Dedifferentiated amniotic fluid mesenchymal stem cell (primary cell): ENCODE results near the gene KLHDC10.
A peak's percentile ranks its signal among the peaks of the same experiment; 100 is the strongest.
"Not testable (repeated sequence)": the region's sequence is repeated elsewhere in the genome, so short reads cannot be mapped to it uniquely, and the experiment has no call there.

Experiments used
- DNase-seq: peaks from one replicate; pipeline ENCODE4 v3.0.0-alpha.2; 2016; ENCODE audit errors: extremely low spot score

Gene KLHDC10

DNA sequence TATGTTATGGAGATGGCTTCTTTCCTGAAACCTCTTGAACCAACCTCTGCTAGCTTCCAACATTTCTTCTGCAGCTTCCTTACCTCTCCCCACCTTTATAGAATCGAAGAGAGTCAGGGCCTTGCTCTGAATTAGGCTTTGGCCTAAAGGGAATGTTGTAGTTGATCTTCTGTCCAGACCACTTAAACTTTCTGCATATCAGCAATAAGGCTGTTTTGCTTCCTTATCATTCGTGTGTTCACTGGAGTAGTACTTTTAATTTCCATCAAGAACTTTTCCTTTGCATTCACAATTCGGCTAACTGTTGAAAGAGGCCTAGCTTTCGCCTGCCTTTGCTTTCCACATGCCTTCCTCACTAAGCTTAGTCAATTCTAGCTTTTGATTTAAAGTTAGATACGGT, 48.0 kb downstream of the KLHDC10 start:
- DNase-seq: no peak

DNA sequence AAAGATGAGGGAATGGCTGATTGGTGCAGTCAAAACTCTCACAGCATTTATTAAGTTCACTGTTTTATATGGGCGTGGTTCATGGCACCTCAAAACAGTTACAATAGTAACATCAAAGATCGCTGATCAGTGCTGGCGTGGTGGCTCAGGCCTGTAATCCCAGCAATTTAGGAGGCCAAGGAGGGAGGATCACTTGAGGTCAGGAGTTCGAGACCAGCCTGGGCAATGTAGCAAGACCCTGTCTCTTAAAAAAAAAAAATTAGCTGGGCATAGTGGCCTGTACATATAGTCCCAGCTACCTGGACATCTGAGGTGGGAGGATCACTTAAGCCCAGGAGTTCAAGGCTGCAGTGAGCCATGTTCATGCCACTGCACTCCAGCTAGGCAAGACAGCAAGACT, 48.5 kb downstream of the KLHDC10 start:
- DNase-seq: no peak

DNA sequence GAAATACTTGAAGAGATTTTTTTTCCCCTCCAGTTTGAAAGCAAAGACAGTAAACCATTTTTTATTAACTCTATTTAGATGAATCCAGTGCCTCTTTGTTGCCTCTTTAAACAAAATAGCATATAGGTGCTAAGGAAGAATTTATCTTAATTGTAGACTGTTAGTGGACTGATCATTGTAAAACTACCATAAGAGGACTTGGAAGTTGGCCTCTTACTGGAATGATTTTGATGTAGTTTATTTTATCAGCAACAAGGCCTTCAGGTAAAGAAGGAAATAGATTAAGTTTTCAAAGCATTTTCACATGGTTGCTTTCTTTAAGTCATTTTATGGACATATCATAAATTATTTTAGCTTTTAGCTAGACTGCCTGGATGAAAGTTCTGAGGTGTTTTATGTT, 53.2 kb downstream of the KLHDC10 start:
- no peak for DNase-seq

DNA sequence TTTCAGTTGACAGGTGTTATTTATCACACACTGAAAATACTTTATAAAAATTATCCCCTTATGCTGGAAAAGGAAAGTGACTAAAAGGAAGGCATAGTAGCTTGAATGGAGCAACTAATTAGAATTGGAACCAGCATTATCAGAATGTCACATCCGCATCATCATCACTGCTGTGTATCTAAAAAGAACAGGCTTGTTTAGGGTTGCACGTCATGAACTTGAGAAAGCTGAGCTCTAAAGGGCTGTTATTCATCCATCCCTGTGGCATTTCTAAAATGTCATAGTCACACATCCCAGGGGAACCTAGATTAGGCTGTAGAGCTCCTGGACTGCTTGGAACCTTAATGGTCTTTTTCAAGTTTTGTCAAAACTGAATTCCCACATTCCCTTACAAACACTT, 54.4 kb downstream of the KLHDC10 start:
- DNase-seq: no peak

DNA sequence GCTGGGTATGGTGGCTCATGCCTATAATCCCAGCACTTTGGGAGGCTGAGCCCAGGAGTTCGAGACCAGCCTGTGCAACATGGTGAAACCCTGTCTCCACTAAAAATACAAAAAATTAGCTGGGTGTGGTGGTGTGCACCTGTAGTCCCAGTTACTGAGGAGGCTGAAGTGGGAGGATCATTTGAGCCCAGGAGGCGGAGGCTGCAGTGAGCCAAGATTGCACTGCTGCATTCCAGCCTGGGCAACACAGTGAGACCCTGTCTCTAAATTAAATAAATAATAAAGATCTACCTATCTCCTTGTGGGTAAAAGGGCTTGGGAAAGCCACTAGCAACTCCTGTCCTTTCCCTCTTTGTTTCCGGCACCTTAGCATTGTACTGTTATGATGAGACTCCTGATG, 56.5 kb downstream of the KLHDC10 start:
- not testable (repeated sequence) for DNase-seq

DNA sequence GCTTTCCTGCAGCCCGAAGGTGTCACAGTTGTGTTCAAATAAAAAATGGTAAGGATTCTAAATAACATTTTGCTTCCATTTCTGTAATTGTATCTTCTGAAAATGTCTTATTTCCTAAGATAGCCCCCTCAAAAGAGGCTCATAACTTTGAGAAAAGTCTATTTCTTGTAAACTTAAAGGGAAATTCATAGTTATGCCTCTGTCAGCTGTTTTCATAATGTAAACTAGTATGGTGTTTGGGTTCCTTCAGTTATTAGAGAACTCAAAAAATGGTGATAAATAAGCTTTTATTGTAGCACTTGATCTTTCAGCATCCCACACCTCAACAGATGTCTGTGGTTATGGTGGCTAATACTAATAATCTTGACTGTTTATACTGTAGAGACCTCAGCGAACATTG, 57.1 kb downstream of the KLHDC10 start:
- no peak for DNase-seq

DNA sequence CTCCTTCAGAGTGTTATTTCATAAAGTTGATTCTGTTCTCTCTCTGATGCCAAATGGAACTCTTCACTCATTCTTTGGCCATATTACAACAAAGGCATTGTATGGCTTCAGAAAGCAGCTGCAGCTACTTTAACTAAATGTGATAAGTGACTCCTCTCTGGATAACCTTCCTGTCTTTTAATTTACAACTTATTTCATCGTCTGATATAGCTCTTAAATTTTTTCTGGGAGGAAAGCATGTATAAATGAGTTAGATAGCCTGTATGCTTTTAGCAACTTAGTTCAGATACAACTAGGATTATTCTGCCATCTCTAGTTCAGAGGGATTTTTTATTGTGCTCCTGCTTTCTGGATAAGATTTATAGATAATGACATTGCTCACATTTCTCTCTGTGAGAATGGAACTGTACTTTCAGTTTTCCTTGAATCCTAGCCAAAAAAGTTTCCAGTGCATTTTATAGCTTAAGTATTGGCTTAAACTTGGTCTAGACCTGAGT, 57.5 kb downstream of the KLHDC10 start:
- peak; percentile 65 for DNase-seq

DNA sequence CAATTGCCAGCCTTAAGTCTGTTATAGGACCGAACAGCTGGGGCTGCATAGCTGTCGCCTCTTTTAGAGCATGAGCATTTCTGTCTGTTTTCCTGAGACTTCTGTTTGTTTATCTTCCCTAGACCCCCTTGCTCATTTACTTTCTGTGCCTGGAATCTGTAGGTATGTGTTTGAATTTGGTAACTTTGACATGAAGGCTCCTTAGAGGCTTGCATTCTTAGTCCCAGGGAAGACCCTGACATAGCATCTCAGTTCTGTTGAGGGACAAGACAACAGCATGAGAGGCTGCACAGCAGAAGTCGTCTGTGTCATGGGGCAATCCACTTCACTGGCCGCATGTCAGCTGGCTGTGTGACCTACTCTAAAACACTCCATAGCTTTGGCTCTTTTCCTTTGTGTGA, 58.7 kb downstream of the KLHDC10 start:
- DNase-seq: no peak

DNA sequence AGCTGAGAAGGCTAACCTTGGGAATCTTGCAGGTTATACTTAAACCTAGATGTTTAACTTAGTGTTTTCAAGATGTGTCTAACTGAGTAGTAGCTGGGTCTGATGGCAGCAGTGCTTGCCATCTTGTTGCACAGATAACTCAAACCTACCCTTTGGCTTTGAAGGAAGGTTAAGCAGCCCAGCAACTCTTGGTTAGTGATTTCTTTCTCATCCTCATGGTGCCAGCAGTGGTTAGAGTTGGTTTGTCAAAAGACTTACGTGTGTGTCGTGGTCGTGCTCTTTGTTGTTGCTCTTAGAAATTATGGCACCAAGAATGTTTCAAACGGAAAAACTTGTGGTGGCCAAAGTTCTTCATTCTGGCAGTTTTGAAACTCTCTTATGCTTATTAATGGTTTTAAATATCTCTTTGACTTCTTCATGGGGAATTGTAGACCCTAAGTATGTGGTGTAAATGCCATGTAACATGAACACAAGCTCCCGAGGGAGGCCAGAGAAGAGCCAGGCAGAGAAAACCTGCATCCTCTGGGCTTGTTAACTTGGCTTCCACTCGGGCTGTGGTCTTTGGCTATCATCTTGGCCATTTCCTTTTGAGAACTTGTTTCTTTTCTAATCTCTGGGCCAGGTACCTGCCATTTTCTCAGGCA, 61.0 kb downstream of the KLHDC10 start:
- no peak for DNase-seq

DNA sequence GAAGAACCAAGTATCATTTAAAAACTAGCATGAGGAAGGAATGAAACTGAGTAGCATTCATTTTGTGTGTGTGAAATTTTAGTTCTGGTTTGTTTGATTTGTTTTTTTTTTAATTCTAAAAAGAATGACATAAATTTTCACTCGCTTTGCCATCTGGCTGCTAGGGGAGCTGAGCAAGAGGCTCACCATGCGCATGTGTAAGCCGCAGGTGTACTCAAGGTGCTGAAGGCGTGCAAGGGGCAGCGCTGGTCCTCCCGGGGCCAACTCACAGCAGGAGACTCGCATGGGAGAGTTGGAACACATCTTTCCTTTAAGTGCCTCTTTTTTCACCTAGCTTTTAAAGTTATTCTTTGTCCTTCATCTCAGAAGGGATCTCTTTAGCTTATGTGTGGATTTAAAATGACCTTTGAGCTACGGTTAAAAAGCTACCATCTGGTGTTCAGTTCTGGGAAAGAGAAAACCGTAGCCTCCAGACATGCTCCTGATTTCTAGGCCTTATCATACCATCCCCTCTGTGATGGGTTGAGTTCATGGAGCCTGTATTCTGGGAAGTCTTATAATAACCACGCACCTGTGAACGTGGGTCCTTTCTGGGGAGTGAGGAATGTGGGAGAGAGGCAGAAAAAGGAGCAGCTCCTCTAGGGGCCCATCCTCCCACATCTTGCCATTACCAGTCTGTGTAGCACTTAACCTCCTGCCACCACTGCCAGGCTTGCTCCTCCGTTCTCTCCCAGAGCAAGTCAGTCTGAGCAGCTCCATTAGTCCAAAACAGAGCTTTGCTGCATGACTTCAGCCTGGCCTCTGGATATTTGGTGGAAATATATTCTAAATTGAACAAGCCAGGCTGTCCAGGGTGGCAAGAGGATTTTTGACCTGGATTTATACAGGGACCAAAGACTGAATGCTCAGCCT, 61.9 kb downstream of the KLHDC10 start:
- DNase-seq: no peak

DNA sequence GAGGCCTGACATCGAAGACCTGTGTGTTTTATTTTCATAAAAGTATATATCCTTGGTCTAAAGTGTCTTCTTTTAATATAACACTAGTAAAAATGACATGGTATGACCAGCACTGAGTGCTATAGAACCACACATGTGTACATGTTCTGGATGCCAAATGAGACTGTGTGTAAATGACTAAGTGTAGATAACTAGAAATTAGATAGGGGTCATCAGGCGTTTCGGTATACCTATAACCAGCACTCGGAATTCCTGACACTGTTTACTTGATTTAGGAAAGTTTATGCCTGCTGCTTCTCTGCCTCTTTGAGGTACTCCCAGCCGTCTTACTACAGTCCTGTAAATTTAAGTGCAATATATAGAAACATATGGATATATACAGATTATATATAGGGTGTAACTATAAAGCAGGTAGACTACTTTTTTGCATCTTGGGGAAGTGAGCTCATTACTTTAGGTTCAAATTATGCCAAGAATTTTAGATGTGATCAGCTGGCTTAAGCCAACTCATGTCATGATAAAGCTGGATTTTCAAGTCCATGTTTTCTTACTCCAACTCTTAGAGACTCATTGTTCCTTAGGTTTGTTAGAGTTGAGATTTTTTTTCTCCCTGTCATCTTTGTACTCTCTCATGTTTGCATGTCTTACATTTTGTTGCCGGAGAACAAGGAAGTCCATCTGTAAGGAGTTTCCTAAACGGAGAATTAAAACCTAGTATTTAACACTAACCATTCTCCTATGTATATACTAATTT, 62.9 kb downstream of the KLHDC10 start:
- no peak for DNase-seq

DNA sequence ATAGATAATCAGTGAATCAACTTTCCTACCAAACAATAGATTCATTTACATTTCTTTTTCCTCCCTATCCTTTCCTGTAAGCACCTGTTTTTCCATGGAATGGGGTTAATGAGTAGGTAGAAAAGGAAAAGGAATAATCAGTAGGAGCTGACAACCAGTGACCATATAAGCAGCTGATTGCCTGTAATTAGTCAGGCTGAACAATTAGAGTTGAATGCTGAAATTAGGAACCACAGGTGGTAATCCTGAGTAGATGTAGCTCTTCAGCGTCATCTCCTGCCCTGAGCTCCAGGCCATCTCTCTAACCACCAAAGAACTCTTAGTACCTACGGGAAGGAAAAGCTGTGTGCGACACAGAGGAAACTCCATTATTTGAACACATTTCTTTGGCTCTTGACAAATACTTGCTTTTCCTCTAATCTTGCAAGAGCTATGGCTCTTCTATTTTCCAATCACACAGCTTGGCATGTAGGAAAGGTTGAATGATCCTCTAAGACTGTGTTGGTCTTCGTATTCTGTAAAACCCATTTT, 63.8 kb downstream of the KLHDC10 start:
- no peak for DNase-seq

DNA sequence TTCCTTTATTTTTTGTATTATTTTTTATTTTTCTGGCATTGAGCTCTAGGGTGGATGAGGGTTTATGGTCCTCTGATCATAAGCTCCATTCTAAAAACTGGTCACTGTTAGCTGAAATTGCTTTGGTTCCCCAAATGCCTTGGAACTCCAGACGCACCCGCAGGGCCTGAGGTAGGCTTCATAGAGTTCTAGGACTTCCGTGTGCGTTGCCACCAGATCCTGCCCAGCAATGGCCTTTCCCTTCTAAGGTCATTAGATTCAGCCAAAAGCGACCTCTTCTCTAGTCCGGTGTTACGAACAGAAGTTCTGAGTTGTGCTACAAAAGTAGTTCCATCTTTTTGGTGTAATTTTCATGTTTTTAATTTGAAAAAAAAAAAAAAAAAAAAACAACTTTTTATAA, 64.4 kb downstream of the KLHDC10 start:
- DNase-seq: no peak

DNA sequence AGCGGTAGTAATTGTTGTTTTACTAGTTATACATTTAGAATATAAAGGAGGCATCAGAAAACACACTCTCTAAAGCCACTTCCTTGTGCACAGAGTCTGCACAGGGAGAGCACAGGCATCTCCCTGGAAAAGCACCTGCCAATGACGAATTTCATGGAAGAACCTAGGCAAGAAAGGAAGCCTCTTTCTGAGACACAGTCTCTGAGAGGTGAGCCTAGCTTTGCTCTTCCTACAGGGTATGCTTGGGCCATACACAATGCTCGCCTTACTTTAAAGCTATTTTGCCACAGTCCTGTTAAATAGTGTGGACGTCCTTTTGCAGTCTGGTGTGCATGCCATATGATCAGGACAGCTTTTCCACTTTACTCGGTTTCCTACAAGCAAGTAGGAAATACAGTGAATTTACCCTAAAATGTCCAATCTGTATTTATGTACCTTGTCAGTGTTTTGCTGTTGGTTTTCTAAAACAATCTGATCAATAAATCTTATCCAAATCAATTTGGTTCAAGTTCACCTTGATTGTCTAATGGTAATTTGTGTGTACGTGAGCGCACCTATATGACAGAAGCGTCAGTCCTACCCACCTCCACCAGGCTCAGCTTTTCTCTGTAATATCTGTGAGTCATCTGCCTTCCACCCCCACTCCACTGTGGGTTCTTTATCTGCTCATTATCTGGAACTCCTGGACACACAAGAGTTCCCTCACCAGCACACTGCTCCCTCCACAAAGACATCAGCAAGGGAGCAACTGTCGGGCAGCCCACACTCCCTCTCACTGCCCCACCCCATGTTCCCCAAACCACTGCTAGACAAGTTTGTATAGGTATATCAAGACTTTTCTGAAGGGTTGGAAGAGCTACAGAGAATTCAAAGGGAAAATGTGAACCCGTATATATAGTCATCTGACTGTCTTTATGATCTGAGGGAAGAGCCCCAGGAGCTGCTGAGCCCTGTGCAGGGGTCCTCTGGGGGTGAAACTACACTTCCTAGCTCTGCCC, 65.2 kb downstream of the KLHDC10 start:
- no peak for DNase-seq

DNA sequence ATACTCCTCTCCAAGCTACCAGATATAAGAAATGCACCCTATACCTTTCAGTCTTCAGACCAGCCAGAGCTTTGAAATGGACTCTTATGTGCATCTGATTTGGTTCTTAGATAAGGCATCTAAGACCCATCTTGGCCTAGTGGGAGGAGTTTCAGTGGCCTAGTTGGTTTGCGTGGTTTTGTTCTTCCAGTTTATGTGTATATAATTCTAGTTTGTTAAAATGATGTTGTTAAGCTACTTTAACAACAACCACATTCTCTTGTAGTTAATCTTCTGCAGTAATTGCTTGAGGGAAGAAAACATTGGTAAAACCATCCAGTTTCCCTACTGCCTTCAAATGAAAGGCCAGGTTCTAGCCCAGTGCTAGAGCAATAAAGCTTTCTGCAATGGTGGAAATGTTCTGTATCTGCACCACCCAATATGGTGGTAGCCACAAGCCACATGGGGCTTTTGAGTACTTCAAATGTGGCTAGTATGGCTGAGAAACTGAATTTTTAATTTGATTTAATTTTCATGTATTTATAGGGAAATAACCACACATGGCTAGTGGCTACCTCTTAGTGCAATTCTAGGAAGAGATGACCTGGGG, 66.3 kb downstream of the KLHDC10 start:
- DNase-seq: no peak

DNA sequence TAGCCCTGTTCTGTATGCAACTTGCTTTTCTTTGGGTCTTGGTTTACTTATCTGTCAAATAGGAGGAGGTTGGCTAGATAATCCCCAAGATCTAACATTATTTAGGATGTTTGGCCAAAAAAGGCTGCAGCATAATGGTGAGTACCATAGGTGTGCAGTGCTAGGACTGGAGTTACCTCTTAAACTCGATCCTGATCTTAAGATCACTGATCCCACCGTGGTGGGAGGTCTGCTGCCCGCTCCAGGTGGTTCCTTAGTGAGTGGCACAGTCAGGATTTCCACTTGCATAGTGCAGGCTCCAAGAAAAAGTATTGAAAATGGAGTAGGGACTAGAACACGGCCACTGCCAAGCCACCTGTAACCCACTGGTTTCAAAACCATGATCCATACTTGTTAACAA, 66.9 kb downstream of the KLHDC10 start:
- no peak for DNase-seq

DNA sequence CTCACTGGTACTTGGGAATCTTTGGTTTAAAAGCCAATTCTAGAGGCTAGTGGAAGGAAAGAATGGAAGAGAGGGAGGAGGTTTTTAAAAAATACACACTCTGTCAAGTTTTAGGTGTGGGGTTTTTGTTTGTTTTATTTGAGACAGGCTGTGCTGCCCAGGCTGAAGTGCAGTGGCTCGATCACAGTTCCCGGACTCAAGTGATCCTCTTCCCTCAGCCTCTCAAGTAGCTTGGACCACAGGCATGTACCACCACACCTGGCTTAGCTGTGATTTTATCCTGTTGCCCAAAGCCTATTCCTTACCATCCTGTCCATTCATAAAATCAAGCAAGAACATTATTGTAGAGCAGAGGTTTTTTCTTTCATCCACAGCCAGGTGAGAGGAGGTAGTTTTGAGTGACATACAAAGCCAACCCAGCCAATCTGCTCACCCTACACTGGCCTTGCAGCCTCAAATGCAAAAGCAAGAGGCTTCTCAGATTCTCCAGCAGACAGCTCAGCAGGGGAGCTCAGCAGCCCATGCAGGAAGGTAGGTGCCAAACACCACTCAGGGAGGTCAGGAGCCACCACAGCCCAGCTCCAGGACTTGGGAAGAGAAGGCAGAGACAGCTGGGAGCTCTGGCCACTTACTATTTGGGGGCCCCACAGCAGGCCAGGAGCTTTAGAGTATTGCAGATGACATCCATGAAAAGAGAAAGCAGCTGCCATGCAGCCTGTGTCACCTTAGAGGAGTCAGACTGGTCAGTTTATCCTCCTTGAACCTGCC, 69.0 kb downstream of the KLHDC10 start:
- no peak for DNase-seq

DNA sequence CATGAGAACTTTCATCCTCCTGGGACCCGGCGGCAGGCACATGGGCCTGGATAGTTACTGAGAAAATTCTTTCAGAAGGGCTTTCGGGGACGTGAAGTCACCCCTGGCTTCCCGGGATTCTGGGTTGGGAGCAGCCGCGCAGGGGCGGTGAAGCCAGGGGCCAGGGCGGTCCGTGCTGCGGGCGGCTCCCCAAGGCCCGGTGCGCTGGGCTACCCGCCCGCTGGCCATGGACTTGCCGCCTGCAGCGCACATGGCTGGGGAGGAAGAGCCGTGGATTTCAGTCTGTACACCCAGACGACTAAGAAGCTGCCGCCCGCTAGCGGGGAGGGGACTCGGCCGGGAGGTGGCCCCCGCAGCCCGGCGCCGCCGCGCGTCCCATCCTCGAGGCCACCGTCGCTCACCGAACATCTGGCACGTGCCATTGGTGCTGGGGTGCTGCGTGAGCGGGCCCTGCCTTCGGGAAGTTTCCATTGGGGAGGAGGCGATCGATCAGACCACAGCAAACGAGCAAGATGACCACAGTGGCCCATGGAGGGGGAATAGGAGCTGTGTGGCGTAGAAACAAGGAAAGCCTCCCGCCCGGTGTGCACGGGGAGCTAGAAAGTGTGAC, 70.3 kb downstream of the KLHDC10 start:
- no peak for DNase-seq

DNA sequence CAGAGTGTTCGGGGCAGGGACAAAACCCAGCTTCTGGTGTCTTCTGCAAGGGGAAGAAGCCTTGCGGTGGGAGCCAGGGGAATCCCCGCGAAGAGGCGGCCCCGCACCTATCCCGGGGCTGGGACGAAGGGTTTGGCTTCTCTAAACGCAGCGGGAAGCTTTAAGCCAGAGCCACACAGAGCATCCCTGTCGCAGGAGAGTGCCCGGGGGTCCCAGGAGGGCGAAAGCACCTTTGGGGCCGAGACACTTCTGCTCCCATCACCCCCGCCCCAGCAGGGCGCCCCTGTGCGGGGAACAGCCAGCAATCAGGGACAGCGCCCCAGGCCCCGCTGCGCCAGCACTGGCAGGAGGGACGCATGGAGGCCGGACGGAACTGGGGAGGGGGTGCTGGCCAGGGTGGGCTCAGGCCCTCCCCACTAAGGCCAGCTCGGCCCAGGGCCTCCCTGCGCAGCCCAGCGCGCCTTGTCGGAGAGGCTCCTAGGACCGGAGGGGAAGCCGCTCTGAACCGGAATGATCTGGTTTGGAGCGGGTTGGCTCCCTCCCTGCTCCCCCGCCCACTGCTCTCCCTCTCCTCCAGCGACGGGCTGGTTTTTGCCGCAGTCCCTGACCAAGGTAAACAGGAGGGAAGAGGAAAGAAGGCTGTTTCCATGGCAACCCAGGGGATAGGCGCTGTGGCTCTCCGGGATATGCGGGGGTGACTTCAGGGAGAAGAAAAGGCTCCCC, 71.0 kb downstream of the KLHDC10 start:
- DNase-seq: no peak
